Measurements from ENCODE around the gene SNRPA. TPM values are rescaled to one million over a fixed set of nuclear protein-coding genes. Genes with fewer than 3 reads are reported as not detected.

The SNRPA gene
- total and polyA plus RNA-seq, 2 of the 4 experiments (the other 2 are of a cell fraction), result 30.3 to 81.3 TPM

DNA sequence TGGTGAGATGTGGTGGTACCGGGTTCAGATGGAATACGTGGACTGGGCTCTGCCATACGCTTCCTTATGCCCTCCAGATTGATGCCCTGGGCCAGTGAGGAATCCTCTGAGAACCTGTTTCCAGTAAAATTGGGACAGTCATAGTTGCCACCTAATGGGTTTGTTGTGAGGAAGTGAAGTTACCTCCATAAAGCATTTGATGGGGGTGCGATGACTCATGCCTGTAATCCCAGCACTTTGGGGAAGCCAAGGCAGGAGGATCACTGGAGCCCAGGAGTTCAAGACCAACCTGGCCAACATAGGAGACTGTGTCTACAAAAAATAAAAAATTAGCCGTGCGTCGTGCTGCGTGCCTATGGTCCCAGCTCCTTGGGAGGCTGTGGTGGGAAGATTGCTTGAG lies 4.8 kb downstream of the SNRPA start:
- in situ Hi-C loops (cut with MboI; ENCODE audit: low sequenced_read_pairs), result no loop called here
- dilution Hi-C loops (cut with HindIII; ENCODE audit: low sequenced_read_pairs, unreplicated experiment), result no loop called here
- DNase-seq (no peak), ATAC-seq (ENCODE audit: low read depth) (no peak)
- POLR2A ChIA-PET (ENCODE audit: unreplicated experiment), result interaction anchor here (0.6 kb wide), 1 partner anchor 37 kb away, joined by 5 read pairs; no protein-coding TSS in a partner anchor
- Histone ChIP-seq H4K20me1 (ENCODE audit: insufficient read depth, low read length) (peaks cover 35% of the 10 kb centered on the region), H3K9ac (ENCODE audit: low read depth, low read length) (no peak overlapping the region), H3K18ac (ENCODE audit: low read depth, low read length) (no peak overlapping the region), H2AK9ac (replicated peaks; ENCODE audit: low read depth, low read length, poor library complexity) (peak overlapping the region; percentile 2), H3K56ac (ENCODE audit: extremely low read depth, insufficient read depth, low read length) (no peak overlapping the region), H2BK120ac (ENCODE audit: low read depth, low read length) (no peak overlapping the region), H3K4me3 (ENCODE audit: insufficient read depth, low read depth, low read length) (no peak overlapping the region), H3K9me1 (ENCODE audit: insufficient read depth, low read length) (peaks cover 9% of the 10 kb centered on the region; the same call in 1 of the 2 replicates), H2BK5ac (ENCODE audit: low read depth, low read length, poor library complexity, severe bottlenecking) (no peak overlapping the region), H4K5ac (ENCODE audit: low read depth, low read length) (no peak overlapping the region), H2AK5ac (ENCODE audit: low read depth, low read length) (no peak overlapping the region), H4K91ac (ENCODE audit: insufficient read depth, low read depth, low read length) (no peak overlapping the region), H3K23ac (ENCODE audit: low read depth, low read length) (no peak overlapping the region), H3K79me1 (ENCODE audit: low read depth in 1 of 2, low read length in 2 of 2) (peaks cover 27 to 59% of the 10 kb centered on the region in 2 experiments), H3K4ac (ENCODE audit: low read depth, low read length) (no peak overlapping the region), H3K36me3 (ENCODE audit: control insufficient read depth, insufficient read depth, low read length) (peaks cover 49% of the 10 kb centered on the region), H2BK20ac (ENCODE audit: low read depth, low read length) (no peak overlapping the region), H3K4me2 (ENCODE audit: low read depth, low read length) (no peak overlapping the region), H3K27ac (ENCODE audit: insufficient read depth, low read length) (no peak overlapping the region), H3K27me3 (ENCODE audit: control insufficient read depth, insufficient read depth, low read length) (no peaks in the 10 kb centered on the region), H2AFZ (replicated peaks; ENCODE audit: low read length, poor library complexity) (no peak overlapping the region), H2BK15ac (ENCODE audit: low read depth, low read length) (no peak overlapping the region), H3K4me1 (ENCODE audit: control insufficient read depth, insufficient read depth, low read length) (peaks cover 2% of the 10 kb centered on the region; the same call in 1 of the 2 replicates), H4K8ac (ENCODE audit: low read depth in 2 of 2, low read length in 2 of 2) (no peak overlapping the region), H3K9me3 (ENCODE audit: control insufficient read depth, insufficient read depth, low read length) (no peaks in the 10 kb centered on the region), H3K14ac (replicated peaks; ENCODE audit: low read depth, low read length) (no peak overlapping the region)
- TF ChIP-seq CEBPB (IDR thresholded peaks at IDR 0.05; ENCODE audit: low read depth, low read length), result no peak
- no peak for TF ChIP-seq MXI1 (IDR thresholded peaks at IDR 0.05; ENCODE audit: borderline replicate concordance, low read depth, low read length)
- TF ChIP-seq MAFK (IDR thresholded peaks at IDR 0.05; ENCODE audit: low read depth, low read length), result no peak
- TF ChIP-seq FOS (IDR thresholded peaks at IDR 0.05; ENCODE audit: low read depth, low read length), result no peak
- no peak for TF ChIP-seq MAZ (IDR thresholded peaks at IDR 0.05; ENCODE audit: borderline replicate concordance, low read depth, low read length)
- TF ChIP-seq NFE2L2 (IDR thresholded peaks at IDR 0.05; ENCODE audit: low read depth, low read length), result no peak
- TF ChIP-seq BHLHE40 (IDR thresholded peaks at IDR 0.05; ENCODE audit: low read depth, low read length), result no peak
- TF ChIP-seq, protein P1, sequence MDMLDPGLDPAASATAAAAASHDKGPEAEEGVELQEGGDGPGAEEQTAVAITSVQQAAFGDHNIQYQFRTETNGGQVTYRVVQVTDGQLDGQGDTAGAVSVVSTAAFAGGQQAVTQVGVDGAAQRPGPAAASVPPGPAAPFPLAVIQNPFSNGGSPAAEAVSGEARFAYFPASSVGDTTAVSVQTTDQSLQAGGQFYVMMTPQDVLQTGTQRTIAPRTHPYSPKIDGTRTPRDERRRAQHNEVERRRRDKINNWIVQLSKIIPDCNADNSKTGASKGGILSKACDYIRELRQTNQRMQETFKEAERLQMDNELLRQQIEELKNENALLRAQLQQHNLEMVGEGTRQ (IDR thresholded peaks at IDR 0.05; ENCODE audit: low read depth, low read length), result no peak
- no peak for TF ChIP-seq POLR2A (IDR thresholded peaks at IDR 0.05; ENCODE audit: low read depth, low read length)
- no peak for TF ChIP-seq RFX5 (IDR thresholded peaks at IDR 0.05; ENCODE audit: low read depth, low read length)
- TF ChIP-seq RCOR1 (IDR thresholded peaks at IDR 0.05; ENCODE audit: insufficient replicate concordance, low read length), result no peak
- TF ChIP-seq, protein P2, sequence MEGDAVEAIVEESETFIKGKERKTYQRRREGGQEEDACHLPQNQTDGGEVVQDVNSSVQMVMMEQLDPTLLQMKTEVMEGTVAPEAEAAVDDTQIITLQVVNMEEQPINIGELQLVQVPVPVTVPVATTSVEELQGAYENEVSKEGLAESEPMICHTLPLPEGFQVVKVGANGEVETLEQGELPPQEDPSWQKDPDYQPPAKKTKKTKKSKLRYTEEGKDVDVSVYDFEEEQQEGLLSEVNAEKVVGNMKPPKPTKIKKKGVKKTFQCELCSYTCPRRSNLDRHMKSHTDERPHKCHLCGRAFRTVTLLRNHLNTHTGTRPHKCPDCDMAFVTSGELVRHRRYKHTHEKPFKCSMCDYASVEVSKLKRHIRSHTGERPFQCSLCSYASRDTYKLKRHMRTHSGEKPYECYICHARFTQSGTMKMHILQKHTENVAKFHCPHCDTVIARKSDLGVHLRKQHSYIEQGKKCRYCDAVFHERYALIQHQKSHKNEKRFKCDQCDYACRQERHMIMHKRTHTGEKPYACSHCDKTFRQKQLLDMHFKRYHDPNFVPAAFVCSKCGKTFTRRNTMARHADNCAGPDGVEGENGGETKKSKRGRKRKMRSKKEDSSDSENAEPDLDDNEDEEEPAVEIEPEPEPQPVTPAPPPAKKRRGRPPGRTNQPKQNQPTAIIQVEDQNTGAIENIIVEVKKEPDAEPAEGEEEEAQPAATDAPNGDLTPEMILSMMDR (conservative IDR thresholded peaks at IDR 0.05; ENCODE audit: low read depth, low read length), result no peak
- TF ChIP-seq RAD21 (IDR thresholded peaks at IDR 0.05; ENCODE audit: low read length), result no peak
- TF ChIP-seq SMC3 (IDR thresholded peaks at IDR 0.05; ENCODE audit: low read depth, low read length), result no peak
- TF ChIP-seq, protein P3, sequence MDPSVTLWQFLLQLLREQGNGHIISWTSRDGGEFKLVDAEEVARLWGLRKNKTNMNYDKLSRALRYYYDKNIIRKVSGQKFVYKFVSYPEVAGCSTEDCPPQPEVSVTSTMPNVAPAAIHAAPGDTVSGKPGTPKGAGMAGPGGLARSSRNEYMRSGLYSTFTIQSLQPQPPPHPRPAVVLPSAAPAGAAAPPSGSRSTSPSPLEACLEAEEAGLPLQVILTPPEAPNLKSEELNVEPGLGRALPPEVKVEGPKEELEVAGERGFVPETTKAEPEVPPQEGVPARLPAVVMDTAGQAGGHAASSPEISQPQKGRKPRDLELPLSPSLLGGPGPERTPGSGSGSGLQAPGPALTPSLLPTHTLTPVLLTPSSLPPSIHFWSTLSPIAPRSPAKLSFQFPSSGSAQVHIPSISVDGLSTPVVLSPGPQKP (IDR thresholded peaks at IDR 0.05; ENCODE audit: borderline replicate concordance, low read depth, low read length), result no peak
- TF ChIP-seq CHD1 (IDR thresholded peaks at IDR 0.05; ENCODE audit: low read depth, low read length), result no peak
- intact Hi-C loops (cut with micrococcal nuclease), result no loop called here
- BruUV-seq (replicated peaks), result no TSS peak
- WGBS, 2 experiments (ENCODE audit: extremely low coverage in 2 of 2, insufficient read length in 1 of 2), result no CpG with 5 or more reads among the region's 8 CpGs
- CTCF ChIA-PET, result no interaction called here
